SK-N-SH treated with all-trans-retinoic acid at 6 μM for 48 hours (cell line): ENCODE measurements around the gene CYB5B.

Source experiments
- ATAC-seq: fragments of 200-7000 bp; cut with Tn5 transposase; 3 replicates; pipeline ENCODE4 v1.9.1; 2020; ENCODE audit warnings: mild to moderate bottlenecking, moderate library complexity
- BACH2 ChIP-seq: fragments of 250-450 bp; sonication (Bioruptor Pico); IDR thresholded peaks from 2 replicates; pipeline ENCODE4 v1.9.0; 2021; ENCODE audit warnings: mild to moderate bottlenecking, borderline replicate concordance
- CREB5 ChIP-seq: fragments of 250-450 bp; sonication (Bioruptor Pico); IDR thresholded peaks from 2 replicates; pipeline ENCODE4 v1.5.1; 2020; ENCODE audit warnings: low read depth, mild to moderate bottlenecking, moderate library complexity
- CSDC2 ChIP-seq: fragments of 250-450 bp; sonication (Bioruptor Pico); IDR thresholded peaks from 2 replicates; pipeline ENCODE4 v1.5.0; 2020; ENCODE audit warnings: mild to moderate bottlenecking, moderate library complexity
- CSRNP3 ChIP-seq: fragments of 250-450 bp; sonication (Bioruptor Pico); IDR thresholded peaks from 2 replicates; pipeline ENCODE4 v1.5.1; 2021; ENCODE audit warnings: mild to moderate bottlenecking, moderate library complexity
- GLIS3 ChIP-seq: fragments of 250-450 bp; sonication (Bioruptor Pico); IDR thresholded peaks from 2 replicates; pipeline ENCODE4 v1.5.0; 2020; ENCODE audit warnings: mild to moderate bottlenecking, moderate library complexity
- ISL1 ChIP-seq: fragments of 250-450 bp; sonication (Bioruptor Pico); IDR thresholded peaks from 2 replicates; pipeline ENCODE4 v2.1.2; 2022; ENCODE audit warnings: mild to moderate bottlenecking, moderate library complexity
- OSR1 ChIP-seq: fragments of 250-450 bp; sonication (Bioruptor Pico); IDR thresholded peaks from 2 replicates; pipeline ENCODE4 v1.8.0; 2022; ENCODE audit warnings: moderate library complexity, mild to moderate bottlenecking, inconsistent platforms
- PPARA ChIP-seq: fragments of 250-450 bp; sonication (Bioruptor Pico); IDR thresholded peaks from 2 replicates; pipeline ENCODE4 v1.5.0; 2020; ENCODE audit warnings: mild to moderate bottlenecking, borderline replicate concordance
- RARB ChIP-seq: fragments of 250-450 bp; sonication (Bioruptor Pico); IDR thresholded peaks from 2 replicates; pipeline ENCODE4 v1.8.0; 2021; ENCODE audit warnings: mild to moderate bottlenecking, moderate library complexity
- SNAI2 ChIP-seq: fragments of 250-450 bp; sonication (Bioruptor Pico); IDR thresholded peaks from 2 replicates; pipeline ENCODE4 v1.5.0; 2020; ENCODE audit warnings: mild to moderate bottlenecking, moderate library complexity
- TOX ChIP-seq: fragments of 250-450 bp; sonication (Bioruptor Pico); IDR thresholded peaks from 2 replicates; pipeline ENCODE4 v1.8.0; 2021; ENCODE audit warnings: mild to moderate bottlenecking, moderate library complexity, borderline replicate concordance
- ZNF565 ChIP-seq: fragments of 450-650 bp; formaldehyde crosslinking; conservative IDR thresholded peaks from 2 replicates; pipeline ENCODE4 v1.5.0; 2020; ENCODE audit warnings: low read depth, mild to moderate bottlenecking, moderate library complexity
- ZNF70 ChIP-seq: fragments of 450-650 bp; formaldehyde crosslinking; IDR thresholded peaks from 2 replicates; pipeline ENCODE4 v1.5.0; 2020; ENCODE audit warnings: mild to moderate bottlenecking, moderate library complexity
- ZNF8 ChIP-seq: fragments of 450-650 bp; formaldehyde crosslinking; IDR thresholded peaks from 2 replicates; pipeline ENCODE4 v1.5.0; 2020; ENCODE audit warnings: mild to moderate bottlenecking, moderate library complexity
- TF ChIP-seq, protein P1 (sequence below): fragments of 250-450 bp; sonication (Bioruptor Pico); IDR thresholded peaks from 2 replicates; pipeline ENCODE4 v1.8.0; 2020; ENCODE audit warnings: mild to moderate bottlenecking, moderate library complexity, borderline replicate concordance
- TF ChIP-seq, protein P2 (sequence below): fragments of 250-450 bp; sonication (Bioruptor Pico); IDR thresholded peaks from 2 replicates; pipeline ENCODE4 v1.8.0; 2021; ENCODE audit warnings: low read depth, mild to moderate bottlenecking, moderate library complexity, borderline replicate concordance
- TF ChIP-seq, protein P3 (sequence below): fragments of 250-450 bp; sonication (Bioruptor Pico); IDR thresholded peaks from 2 replicates; pipeline ENCODE4 v1.5.0; 2020; ENCODE audit warnings: mild to moderate bottlenecking, moderate library complexity

Gene CYB5B

GRCh38 chr16:69395859-69396186, 28.6 kb upstream of the CYB5B start:
- TF ChIP-seq ZNF8 (CRISPR knock-in tag) (no peak), ZNF565 (no peak), TOX (no peak), RARB (CRISPR knock-in tag) (no peak), ZNF70 (CRISPR knock-in tag) (no peak)
- TF ChIP-seq, protein P1, sequence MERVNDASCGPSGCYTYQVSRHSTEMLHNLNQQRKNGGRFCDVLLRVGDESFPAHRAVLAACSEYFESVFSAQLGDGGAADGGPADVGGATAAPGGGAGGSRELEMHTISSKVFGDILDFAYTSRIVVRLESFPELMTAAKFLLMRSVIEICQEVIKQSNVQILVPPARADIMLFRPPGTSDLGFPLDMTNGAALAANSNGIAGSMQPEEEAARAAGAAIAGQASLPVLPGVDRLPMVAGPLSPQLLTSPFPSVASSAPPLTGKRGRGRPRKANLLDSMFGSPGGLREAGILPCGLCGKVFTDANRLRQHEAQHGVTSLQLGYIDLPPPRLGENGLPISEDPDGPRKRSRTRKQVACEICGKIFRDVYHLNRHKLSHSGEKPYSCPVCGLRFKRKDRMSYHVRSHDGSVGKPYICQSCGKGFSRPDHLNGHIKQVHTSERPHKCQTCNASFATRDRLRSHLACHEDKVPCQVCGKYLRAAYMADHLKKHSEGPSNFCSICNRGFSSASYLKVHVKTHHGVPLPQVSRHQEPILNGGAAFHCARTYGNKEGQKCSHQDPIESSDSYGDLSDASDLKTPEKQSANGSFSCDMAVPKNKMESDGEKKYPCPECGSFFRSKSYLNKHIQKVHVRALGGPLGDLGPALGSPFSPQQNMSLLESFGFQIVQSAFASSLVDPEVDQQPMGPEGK (CRISPR knock-in tag): no peak
- TF ChIP-seq, all 23 proteins: peak for 0
- no peak for ATAC-seq

DNA sequence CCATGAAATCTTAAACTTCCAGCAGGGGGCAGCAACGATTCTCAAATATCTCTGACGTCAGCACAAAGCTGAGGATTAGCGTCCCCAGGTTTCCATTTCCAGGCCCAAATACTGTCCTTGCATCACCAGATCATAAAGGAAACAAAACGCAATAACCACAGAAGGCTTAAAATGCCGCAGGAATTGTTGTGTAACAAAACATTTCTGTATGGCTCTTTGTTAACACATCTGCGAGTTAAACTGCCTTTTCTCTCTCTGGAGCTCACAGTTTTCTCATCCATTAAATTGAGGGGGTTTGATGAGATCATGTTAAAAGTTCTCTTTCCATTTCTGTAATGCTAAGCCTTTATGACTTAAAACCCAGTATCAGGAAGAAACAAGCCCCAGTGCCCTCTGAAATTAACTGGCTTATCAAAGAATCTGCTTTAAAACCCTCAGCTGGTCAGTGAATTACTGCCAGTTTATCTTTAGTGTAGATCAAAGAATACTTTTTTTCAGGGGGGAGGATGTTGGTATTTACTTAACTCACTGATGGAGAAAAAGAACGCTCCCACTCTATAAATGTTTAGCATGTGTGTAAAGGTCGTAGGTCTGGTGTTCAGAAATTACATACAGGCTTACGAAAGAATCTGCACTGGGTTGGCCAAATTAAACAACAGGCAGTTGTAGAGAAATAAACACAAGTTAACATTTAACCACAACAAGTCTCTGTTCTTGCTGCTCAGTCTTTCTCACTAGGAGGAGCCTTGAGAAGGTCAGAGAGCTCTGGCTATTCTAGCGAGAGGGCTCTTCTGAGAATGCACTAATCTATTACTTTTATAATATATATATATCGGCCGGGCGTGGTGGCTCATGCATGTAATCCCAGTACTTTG, 28.0 kb upstream of the CYB5B start:
- TF ChIP-seq ZNF8 (CRISPR knock-in tag) (0 out of 2 replicates have a peak, but pooled peaks have one; percentile 6), ISL1 (no peak; the same call in 1 of the 2 replicates)
- peak; percentile 63 for ATAC-seq

- TF ChIP-seq SNAI2 (CRISPR knock-in tag): no peak
- no peak for TF ChIP-seq OSR1 (CRISPR knock-in tag)
- no peak for TF ChIP-seq CSDC2 (CRISPR knock-in tag)
- no peak for TF ChIP-seq ZNF565
- peak; percentile 96 for ATAC-seq
Measured at GRCh38 chr16:69397821-69398521, 26.4 kb upstream of the CYB5B start.

- peak; percentile 55 for ATAC-seq
- TF ChIP-seq BACH2: no peak
- no peak for TF ChIP-seq TOX
- TF ChIP-seq, protein P2, sequence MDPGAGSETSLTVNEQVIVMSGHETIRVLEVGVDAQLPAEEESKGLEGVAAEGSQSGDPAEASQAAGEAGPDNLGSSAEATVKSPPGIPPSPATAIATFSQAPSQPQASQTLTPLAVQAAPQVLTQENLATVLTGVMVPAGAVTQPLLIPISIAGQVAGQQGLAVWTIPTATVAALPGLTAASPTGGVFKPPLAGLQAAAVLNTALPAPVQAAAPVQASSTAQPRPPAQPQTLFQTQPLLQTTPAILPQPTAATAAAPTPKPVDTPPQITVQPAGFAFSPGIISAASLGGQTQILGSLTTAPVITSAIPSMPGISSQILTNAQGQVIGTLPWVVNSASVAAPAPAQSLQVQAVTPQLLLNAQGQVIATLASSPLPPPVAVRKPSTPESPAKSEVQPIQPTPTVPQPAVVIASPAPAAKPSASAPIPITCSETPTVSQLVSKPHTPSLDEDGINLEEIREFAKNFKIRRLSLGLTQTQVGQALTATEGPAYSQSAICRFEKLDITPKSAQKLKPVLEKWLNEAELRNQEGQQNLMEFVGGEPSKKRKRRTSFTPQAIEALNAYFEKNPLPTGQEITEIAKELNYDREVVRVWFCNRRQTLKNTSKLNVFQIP (CRISPR knock-in tag): no peak
- no peak for TF ChIP-seq CREB5 (CRISPR knock-in tag)
- no peak for TF ChIP-seq ZNF8 (CRISPR knock-in tag)
- TF ChIP-seq, protein P1 (CRISPR knock-in tag): no peak
- no peak for TF ChIP-seq GLIS3 (CRISPR knock-in tag)
- TF ChIP-seq CSRNP3 (CRISPR knock-in tag): no peak
- no peak for TF ChIP-seq SNAI2 (CRISPR knock-in tag)
- TF ChIP-seq, protein P3, sequence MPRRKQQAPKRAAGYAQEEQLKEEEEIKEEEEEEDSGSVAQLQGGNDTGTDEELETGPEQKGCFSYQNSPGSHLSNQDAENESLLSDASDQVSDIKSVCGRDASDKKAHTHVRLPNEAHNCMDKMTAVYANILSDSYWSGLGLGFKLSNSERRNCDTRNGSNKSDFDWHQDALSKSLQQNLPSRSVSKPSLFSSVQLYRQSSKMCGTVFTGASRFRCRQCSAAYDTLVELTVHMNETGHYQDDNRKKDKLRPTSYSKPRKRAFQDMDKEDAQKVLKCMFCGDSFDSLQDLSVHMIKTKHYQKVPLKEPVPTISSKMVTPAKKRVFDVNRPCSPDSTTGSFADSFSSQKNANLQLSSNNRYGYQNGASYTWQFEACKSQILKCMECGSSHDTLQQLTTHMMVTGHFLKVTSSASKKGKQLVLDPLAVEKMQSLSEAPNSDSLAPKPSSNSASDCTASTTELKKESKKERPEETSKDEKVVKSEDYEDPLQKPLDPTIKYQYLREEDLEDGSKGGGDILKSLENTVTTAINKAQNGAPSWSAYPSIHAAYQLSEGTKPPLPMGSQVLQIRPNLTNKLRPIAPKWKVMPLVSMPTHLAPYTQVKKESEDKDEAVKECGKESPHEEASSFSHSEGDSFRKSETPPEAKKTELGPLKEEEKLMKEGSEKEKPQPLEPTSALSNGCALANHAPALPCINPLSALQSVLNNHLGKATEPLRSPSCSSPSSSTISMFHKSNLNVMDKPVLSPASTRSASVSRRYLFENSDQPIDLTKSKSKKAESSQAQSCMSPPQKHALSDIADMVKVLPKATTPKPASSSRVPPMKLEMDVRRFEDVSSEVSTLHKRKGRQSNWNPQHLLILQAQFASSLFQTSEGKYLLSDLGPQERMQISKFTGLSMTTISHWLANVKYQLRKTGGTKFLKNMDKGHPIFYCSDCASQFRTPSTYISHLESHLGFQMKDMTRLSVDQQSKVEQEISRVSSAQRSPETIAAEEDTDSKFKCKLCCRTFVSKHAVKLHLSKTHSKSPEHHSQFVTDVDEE (CRISPR knock-in tag): no peak
- TF ChIP-seq PPARA (CRISPR knock-in tag): no peak
Measured at GRCh38 chr16:69399361-69399760, 25.1 kb upstream of the CYB5B start.
